ENCODE data around the gene REST.
"Not testable (repeated sequence)": the region's sequence is repeated elsewhere in the genome, so short reads cannot be mapped to it uniquely, and the experiment has no call there.

The REST gene

GRCh38 chr4:56907489-56908205 is at the start of gene REST:
Gene REST (plus strand): TSS chr4:56907900. CDS start chr4:56910639, 2,739 bp downstream.
- DNase-seq (ENCODE audit: low read depth): no peak

DNA sequence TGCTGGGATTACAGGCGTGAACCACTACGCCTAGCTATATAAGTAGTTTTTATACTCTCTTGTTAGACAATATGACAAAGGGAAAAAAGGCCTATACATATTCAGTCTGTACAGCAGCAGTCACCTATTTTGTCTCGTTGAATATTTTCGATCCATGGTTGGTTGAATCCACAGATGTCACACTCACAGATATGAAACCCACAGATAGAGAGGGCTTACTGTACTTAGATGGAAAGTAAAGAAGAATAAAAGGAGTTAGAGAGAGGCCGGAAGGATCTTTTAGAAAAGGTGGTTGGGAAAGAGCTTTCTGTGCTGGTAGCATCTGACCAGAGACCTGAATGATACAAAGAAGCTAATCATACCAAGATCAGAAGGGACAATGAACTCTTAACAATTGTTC is 47.9 kb upstream of the REST start:
- no peak for DNase-seq (ENCODE audit: low read depth)

DNA sequence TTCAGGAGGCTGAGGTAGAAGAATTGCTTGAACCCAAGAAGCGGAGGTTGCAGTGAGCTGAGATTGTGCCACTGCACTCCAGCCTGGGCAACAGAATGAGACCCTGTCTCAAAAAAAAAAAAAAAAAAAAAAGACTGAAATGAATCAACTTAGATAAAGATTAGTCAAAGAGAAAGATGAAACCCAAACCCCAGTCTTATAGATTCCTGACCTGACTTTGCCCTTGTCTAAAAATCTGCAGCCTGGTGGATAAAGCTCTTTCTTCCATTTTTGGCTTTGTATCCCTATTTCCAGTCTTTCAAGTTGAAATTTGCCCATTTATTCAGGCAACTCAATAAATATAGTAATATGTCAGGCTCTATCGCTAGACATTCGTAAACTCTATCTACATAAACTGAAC is 46.9 kb upstream of the REST start:
- no peak for DNase-seq (ENCODE audit: low read depth)

DNA sequence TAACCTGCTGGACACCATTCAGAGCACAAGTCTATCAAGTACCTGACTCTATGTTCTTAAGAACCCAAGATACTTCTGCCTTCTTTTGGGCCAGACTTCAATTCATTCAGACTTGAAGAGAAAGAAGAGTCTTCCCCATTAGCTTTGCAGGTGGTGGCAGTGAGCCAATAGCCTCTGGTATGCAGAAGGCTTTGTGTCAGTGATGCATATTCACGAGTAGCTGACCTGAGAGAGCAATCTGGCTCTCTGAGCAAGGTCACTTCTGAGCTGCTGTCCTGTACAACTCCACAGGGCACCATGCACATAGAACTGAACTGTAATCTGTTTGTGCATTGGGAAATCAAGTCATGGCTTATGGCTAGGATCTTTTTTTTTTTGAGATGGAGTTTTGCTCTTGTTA is 46.3 kb upstream of the REST start:
- DNase-seq (ENCODE audit: low read depth): no peak

DNA sequence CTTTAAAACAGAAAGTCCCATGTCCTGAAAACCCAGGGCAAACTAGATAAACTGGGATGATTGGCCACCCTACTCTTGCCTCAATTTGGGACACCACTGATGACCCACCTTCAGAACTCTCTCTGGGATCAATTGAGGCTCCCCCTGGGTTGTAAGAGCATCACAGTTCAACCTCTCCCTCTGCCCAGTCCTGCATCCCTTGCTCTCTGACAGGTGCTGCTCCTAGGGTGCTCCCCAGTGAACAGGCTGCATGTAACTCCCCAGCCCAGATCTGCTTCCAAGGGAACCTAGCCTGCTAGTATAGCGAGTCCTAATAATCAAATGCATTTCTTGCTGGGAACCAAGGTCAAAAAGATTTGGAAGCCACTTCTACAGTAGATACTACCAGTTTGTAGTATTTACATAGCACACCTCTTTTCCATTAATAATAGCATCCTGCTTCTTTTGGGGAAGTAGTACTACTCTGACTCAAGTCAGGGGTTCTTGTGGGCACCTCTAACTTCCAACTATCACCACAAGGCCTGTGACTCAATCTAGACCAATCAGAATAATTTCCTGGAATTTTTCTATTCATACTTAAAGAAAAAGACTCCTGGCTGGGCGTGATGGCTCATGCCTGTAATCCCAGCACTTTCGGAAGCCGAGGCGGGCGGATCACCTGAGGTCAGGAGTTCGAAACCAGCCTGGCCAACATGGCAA is 44.1 kb upstream of the REST start:
- no peak for DNase-seq (ENCODE audit: low read depth)

DNA sequence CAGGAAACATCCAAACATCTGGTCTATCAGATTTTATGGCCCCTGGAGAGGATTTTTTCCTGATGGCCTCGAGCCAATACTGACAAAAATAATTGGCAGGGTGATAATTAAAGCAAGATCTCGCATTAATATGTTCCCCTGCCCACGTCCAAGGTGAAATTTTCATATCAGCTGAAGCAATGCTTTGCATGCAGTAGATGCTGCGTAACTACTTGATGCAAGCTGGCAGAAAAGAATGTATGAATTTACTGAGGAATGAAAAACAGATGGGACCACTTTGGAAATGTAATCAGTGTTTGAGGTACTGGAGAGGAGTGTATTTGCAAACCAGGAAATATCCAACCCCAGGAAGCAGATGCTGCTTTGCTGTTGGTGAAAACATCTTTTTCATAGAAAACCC is 36.8 kb upstream of the REST start:
- peak; percentile 20 for DNase-seq (ENCODE audit: low read depth)

GRCh38 chr4:56871371-56871866 is 36.3 kb upstream of the REST start:
- no peak for DNase-seq (ENCODE audit: low read depth)

DNA sequence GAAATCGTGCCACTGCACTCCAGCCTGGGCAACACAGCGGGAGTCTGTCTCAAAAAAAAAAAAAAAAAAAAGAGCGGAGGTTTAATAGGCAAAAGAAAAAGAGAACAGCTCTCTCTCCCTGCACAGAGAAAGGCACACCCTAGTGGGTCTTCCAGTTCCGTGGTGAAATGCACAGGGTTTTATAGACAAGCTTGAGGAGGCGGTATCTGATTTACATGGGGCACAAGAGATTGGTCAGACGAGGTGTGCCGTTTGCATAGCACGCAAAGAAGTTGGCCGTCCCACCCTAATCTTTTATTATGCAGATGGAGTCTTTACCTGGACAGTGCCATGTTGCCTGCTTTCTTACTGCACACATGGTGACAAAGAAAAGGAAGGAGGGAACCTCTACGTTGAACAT is 33.5 kb upstream of the REST start:
- DNase-seq (ENCODE audit: low read depth): no peak

DNA sequence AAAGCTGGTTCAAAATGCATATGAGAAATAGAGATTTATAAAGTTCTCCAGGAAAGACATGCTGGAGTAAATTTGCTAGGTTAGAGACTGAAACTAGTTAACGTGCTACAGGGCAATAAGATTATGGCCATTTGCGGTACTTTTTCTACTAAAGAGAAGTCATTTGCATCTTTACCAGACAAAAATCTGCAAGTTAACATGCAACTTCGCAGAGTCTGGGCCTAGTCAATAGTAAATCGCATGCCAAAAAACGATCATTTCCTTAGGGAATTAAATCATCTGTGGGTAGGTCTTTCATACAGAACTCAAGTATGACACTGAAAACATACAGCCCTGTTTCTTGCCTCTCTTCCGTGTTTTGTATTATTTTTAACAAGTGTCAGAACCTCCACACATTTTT is 32.8 kb upstream of the REST start:
- DNase-seq (ENCODE audit: low read depth): no peak

DNA sequence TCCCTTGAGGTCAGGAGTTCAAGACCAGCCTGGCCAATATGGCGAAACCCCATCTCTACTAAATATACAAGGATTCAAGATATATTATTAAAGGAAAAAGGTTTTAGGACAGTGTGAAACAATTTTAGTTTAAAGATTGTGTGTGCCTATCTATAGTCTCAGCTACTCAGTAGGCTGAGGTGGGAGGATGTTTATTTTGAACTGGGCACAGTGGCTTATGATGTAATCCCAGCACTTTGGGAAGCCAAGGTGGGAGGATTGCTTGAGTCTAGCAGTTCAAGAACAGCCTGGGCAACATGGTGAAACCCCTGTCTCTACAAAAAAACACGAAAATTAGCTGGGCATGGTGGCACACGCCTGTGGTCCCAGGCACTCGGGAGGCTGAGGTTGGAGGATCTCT is 31.4 kb upstream of the REST start:
- no peak for DNase-seq (ENCODE audit: low read depth)

GRCh38 chr4:56879996-56880395 is 27.7 kb upstream of the REST start:
- DNase-seq (ENCODE audit: low read depth): no peak

DNA sequence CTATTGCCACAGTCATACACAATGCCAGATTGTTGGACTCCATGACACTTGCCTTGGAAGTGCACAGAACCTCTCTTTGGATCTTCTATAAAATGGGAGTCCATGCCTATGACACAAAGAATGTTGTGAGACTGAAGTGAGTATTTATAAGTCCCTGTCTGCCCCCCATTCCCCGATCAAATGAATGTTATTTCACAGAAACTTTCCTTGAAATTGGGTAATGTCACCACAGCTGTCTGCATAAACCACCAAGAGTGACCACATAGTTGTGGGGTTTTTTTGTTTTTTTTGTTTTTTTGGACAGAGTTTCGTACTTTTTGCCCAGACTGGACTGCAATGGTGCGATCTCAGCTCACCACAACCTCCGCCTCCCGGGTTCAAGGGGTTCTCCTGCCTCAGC is 27.1 kb upstream of the REST start:
- DNase-seq (ENCODE audit: low read depth): no peak

DNA sequence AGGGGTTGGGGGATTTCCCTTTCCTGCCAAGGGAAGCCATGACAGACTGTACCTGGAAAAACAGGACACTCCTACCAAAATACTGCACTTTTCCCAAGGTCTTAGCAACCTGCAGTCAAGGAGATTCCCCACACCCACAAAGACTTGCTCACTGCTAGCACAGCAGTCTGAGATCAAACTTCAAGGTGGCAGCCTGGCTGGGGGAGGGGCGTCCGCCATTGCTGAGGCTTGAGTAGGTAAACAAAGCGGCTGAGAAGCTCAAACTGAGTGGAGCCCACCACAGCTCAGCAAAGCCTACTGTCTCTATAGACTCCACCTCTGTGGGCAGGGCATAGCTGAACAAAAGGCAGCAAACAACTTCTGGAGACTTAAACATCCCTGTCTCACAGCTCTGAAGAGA is 23.2 kb upstream of the REST start:
- not testable (repeated sequence) for DNase-seq (ENCODE audit: low read depth)

GRCh38 chr4:56892691-56893090 is 15.0 kb upstream of the REST start:
- no peak for DNase-seq (ENCODE audit: low read depth)

DNA sequence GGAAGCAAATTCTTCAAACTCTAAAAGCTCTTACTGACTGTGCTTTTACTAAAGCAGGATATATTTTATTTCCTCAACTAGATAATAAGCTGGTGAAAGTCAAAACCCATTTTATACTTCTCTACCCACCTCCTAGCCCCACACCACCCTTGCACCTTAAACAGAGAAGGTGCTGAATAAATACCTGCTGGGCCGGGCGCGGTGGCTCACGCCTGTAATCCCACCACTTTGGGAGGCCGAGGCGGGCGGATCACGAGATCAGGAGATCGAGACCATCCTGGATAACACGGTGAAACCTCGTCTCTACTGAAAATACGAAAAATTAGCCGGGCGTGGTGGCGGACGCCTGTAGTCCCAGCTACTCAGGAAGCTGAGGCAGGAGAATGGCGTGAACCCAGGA is 9.9 kb upstream of the REST start:
- not testable (repeated sequence) for DNase-seq (ENCODE audit: low read depth)

DNA sequence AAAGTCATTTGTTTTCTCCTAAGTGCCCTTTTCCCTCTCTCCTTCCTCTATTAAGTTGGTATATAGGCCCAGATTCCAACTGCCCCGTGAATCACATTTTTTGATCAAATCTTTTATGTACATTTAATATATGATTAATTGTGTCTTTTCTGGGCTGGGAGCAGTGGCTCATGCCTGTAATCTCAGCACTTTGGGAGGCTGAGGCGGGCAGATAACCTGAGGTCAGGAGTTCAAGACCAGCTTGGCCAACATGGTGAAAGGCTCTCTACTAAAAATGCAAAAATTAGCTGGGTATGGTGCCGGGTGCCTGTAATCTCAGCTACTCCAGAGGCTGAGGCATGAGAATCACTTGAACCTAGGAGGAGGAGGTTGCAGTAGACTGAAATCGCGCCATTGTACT is 7.5 kb upstream of the REST start:
- not testable (repeated sequence) for DNase-seq (ENCODE audit: low read depth)

- no peak for DNase-seq (ENCODE audit: low read depth)
Measured at GRCh38 chr4:56902703-56903102, 5.0 kb upstream of the REST start.

GRCh38 chr4:56905796-56906195 is 1.9 kb upstream of the REST start:
- DNase-seq (ENCODE audit: low read depth): no peak

- DNase-seq (ENCODE audit: low read depth): no peak
Measured at GRCh38 chr4:56906489-56907393, 959 bp upstream of the REST start.

DNA sequence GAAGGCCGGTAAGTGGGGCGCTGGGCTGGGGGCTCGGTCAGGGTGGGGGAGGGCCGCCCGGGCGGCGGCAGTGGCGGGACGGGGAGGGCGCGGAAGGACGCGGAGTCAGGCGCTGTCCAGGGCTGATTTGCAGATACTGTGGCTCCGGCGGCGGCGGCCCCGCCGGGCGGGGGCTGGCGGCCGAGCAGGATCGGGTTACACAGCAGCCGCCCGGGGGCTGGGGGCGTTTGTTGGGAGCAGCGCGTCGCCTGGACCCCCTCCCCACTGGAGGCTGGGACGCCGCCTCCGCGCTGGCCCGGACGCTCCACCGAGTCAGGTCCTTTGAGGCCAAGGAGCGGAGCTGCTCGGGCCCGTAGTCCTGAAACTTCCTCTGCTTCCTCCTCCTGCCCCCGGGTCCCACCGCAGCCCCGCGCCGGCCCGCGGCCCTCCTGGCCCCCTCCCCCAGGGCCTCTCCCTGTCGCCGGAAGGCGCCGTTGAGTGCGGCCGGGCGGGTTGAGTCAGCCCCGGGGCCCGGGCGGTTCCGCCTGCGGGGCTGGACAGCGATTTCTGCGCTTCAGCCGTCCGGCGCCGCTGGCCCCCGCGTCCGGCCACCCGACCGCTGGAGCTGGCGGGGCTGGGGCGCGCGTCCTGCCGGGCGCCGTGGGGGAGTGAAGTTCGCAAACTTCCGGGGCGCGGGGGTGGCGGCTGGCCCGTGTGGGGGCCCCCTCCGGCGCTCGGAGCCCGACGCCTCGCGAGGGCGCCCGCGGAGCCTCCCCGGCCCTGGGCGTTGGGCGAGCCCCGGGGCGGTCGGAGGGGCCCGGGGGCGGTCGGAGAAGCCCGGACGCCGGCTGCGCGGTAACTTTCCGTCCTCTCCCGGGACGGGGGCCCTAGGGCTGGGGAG is 746 bp downstream of the REST start:
- no peak for DNase-seq (ENCODE audit: low read depth)

DNA sequence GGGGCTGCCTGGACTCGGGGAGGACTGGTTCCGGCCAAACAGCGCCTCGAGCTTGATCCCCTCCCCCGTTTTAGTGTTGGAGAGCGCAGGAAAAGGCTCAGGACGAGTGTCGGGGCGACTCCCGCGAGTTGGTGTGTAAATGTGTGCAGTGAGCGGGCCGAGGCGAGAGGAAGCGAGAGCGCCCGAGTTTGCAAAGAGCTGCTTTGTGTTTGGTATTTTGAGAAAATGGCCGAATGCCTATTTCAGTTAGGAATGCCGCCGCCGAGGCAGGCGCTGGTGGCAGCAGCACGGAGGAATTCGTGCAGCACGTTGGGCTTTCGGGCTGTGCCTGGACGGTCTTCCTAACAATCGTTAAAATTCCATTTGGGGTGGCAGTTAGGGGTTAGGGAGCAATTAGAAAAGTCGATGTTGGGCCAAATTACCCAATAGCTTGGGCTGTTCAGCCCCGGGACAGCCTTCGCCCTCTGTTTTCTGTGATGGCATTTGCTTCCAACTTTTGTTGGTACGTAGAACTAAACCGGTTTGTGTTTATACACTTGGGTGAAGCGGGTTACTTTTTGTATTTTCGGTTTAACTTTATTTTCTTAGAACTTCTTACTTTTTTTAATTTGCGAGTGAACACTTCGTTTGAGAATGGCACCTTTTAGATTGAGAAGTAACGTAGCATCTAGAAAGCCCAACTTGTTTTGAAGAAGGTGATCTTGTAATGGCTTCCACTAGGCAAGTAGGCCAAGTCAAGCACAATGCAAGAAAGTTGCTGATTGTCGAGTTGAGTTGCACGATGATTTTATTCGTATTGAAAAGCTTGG is 1.6 kb downstream of the REST start:
- no peak for DNase-seq (ENCODE audit: low read depth)
